ENCODE results near the gene MCF2L.
"Not testable (repeated sequence)": the region's sequence is repeated elsewhere in the genome, so short reads cannot be mapped to it uniquely, and the experiment has no call there.

MCF2L gene

GRCh38 chr13:113102727-113103126, 133.7 kb downstream of the MCF2L start:
- TF ChIP-seq CTCF (IDR thresholded peaks at IDR 0.05; ENCODE audit: low read depth, low read length): no peak
- Histone ChIP-seq H3K4me1 (no peaks in the 10 kb centered on the region; the same call in 1 of the 2 replicates), H3K36me3 (no peaks in the 10 kb centered on the region), H3K9me3 (no peaks in the 10 kb centered on the region), H3K27me3 (no peaks in the 10 kb centered on the region), H3K4me3 (ENCODE audit: low read depth, low read length) (no peak overlapping the region)
- no peak for DNase-seq

- H3K27me3 ChIP-seq: no peaks in the 10 kb centered on the region
- no peaks in the 10 kb centered on the region for H3K9me3 ChIP-seq
- no peak overlapping the region for H3K4me3 ChIP-seq (ENCODE audit: low read depth, low read length)
- H3K36me3 ChIP-seq: no peaks in the 10 kb centered on the region
- no peak for DNase-seq
- no peaks in the 10 kb centered on the region; the same call in 1 of the 2 replicates for H3K4me1 ChIP-seq
- no peak for TF ChIP-seq CTCF (IDR thresholded peaks at IDR 0.05; ENCODE audit: low read depth, low read length)
Measured at GRCh38 chr13:113103646-113104045, 134.6 kb downstream of the MCF2L start.

GRCh38 chr13:113105032-113105920, 136.3 kb downstream of the MCF2L start, which contains the start of gene F7:
Gene F7 (plus strand): TSS chr13:113105791. CDS start chr13:113105842, 51 bp downstream.
- DNase-seq: peak; percentile 62

GRCh38 chr13:113105921-113106452, 137.0 kb downstream of the MCF2L start:
- no peak for TF ChIP-seq CTCF (IDR thresholded peaks at IDR 0.05; ENCODE audit: low read depth, low read length)
- DNase-seq: no peak
- H3K4me1 ChIP-seq: no peaks in the 10 kb centered on the region; the same call in 1 of the 2 replicates
- peaks cover 7% of the 10 kb centered on the region for H3K9me3 ChIP-seq
- no peak overlapping the region for H3K4me3 ChIP-seq (ENCODE audit: low read depth, low read length)
- peaks cover 18% of the 10 kb centered on the region for H3K27me3 ChIP-seq
- no peaks in the 10 kb centered on the region for H3K36me3 ChIP-seq

More at GRCh38 chr13:113105032-113105920, 136.3 kb downstream of the MCF2L start, which contains the start of gene F7:
- Histone ChIP-seq H3K27me3 (peaks cover 11% of the 10 kb centered on the region), H3K4me3 (ENCODE audit: low read depth, low read length) (no peak within 1 kb of the TSS), H3K4me1 (no peaks in the 10 kb centered on the region; the same call in 1 of the 2 replicates), H3K9me3 (peaks cover under 1% of the 10 kb centered on the region; the same call in 1 of the 2 replicates), H3K36me3 (no peaks in the 10 kb centered on the region)
- TF ChIP-seq CTCF (IDR thresholded peaks at IDR 0.05; ENCODE audit: low read depth, low read length): no peak

- TF ChIP-seq CTCF (IDR thresholded peaks at IDR 0.05; ENCODE audit: low read depth, low read length): no peak
- H3K36me3 ChIP-seq: no peaks in the 10 kb centered on the region
- H3K4me3 ChIP-seq (ENCODE audit: low read depth, low read length): no peak overlapping the region
- no peak for DNase-seq
- peaks cover 20% of the 10 kb centered on the region for H3K27me3 ChIP-seq
- no peaks in the 10 kb centered on the region; the same call in 1 of the 2 replicates for H3K4me1 ChIP-seq
- peaks cover 7% of the 10 kb centered on the region for H3K9me3 ChIP-seq
Measured at GRCh38 chr13:113106711-113107351, 137.8 kb downstream of the MCF2L start.

- not testable (repeated sequence) for H3K36me3 ChIP-seq; H3K9me3 ChIP-seq; H3K4me1 ChIP-seq; H3K4me3 ChIP-seq (ENCODE audit: low read depth, low read length)
- peak; percentile 1 for DNase-seq
- peaks cover 20% of the 10 kb centered on the region for H3K27me3 ChIP-seq
Measured at GRCh38 chr13:113108521-113108920, 139.5 kb downstream of the MCF2L start.
